HG03432 (cell line): ENCODE data around the gene MAP4K3.
"Not testable (repeated sequence)": the region's sequence is repeated elsewhere in the genome, so short reads cannot be mapped to it uniquely, and the experiment has no call there.

Source experiments
- ATAC-seq: cut with Tn5 transposase; IDR thresholded peaks from one replicate; pipeline ENCODE4 v1.9.1; 2021; ENCODE audit warnings: mild to moderate bottlenecking, moderate library complexity; ENCODE audit not compliant: unreplicated experiment

Gene MAP4K3

GRCh38 chr2:39411181-39411944, 25.7 kb downstream of the MAP4K3 start:
- ATAC-seq, result no peak

GRCh38 chr2:39409697-39410389, 27.2 kb downstream of the MAP4K3 start:
- ATAC-seq, result no peak

- peak; percentile 79 for ATAC-seq
Observed at GRCh38 chr2:39408351-39409136, 28.5 kb downstream of the MAP4K3 start.

GRCh38 chr2:39407516-39408296, 29.4 kb downstream of the MAP4K3 start:
- ATAC-seq, result no peak

- ATAC-seq, result no peak
Observed at GRCh38 chr2:39405364-39405763, 31.7 kb downstream of the MAP4K3 start.

GRCh38 chr2:39403311-39403710, 33.8 kb downstream of the MAP4K3 start:
- no peak for ATAC-seq

GRCh38 chr2:39401319-39401718, 35.8 kb downstream of the MAP4K3 start:
- ATAC-seq, result no peak

- no peak for ATAC-seq
Observed at GRCh38 chr2:39399570-39399969, 37.5 kb downstream of the MAP4K3 start.

- ATAC-seq, result no peak
Observed at GRCh38 chr2:39395313-39395712, 41.8 kb downstream of the MAP4K3 start.

GRCh38 chr2:39394516-39394961, 42.5 kb downstream of the MAP4K3 start:
- no peak for ATAC-seq

- ATAC-seq, result no peak
Observed at GRCh38 chr2:39392672-39393071, 44.4 kb downstream of the MAP4K3 start.

GRCh38 chr2:39390216-39390615, 46.9 kb downstream of the MAP4K3 start:
- no peak for ATAC-seq

GRCh38 chr2:39386064-39386463, 51.0 kb downstream of the MAP4K3 start:
- no peak for ATAC-seq

- no peak for ATAC-seq
Observed at GRCh38 chr2:39385172-39385571, 51.9 kb downstream of the MAP4K3 start.

GRCh38 chr2:39384071-39384470, 53.0 kb downstream of the MAP4K3 start:
- not testable (repeated sequence) for ATAC-seq

- ATAC-seq, result no peak
Observed at GRCh38 chr2:39383146-39383545, 53.9 kb downstream of the MAP4K3 start.

- ATAC-seq, result no peak
Observed at GRCh38 chr2:39381653-39382052, 55.4 kb downstream of the MAP4K3 start.

- no peak for ATAC-seq
Observed at GRCh38 chr2:39380525-39381150, 56.4 kb downstream of the MAP4K3 start.

- ATAC-seq, result peak; percentile 75
Observed at GRCh38 chr2:39379643-39380524, 57.2 kb downstream of the MAP4K3 start.
